Activated T-cell treated with anti-CD3 and anti-CD28 coated beads, Interleukin-2, amount 50 U/mL, for 4 hours (primary cell): ENCODE results near the gene MXRA5. TPM values are rescaled to one million over a fixed set of nuclear protein-coding genes. Genes with fewer than 3 reads are reported as not detected.
"Not testable (repeated sequence)": the region's sequence is repeated elsewhere in the genome, so short reads cannot be mapped to it uniquely, and the experiment has no call there.

ENCODE experiments used
- ATAC-seq, 2 donors: fragments of 200-7000 bp; cut with Tn5 transposase; one replicate each; pipeline ENCODE4 v1.10.0; 2021
- DNase-seq: peaks from one replicate; pipeline ENCODE4 v3.0.0-alpha.2; 2020
- H3K27me3 Mint-ChIP-seq: one replicate; pipeline ENCODE4 v1.8.0; 2021; ENCODE audit warnings: low read depth, mixed read lengths
- H3K36me3 Mint-ChIP-seq: one replicate; pipeline ENCODE4 v1.8.0; 2022; ENCODE audit warnings: mixed read lengths; ENCODE audit not compliant: insufficient read depth
- H3K4me1 Mint-ChIP-seq: one replicate; pipeline ENCODE4 v1.8.0; 2021; ENCODE audit warnings: low read depth, mixed read lengths
- H3K4me3 Mint-ChIP-seq: one replicate; pipeline ENCODE4 v1.8.0; 2021; ENCODE audit warnings: mild to moderate bottlenecking, moderate library complexity, mixed read lengths
- H3K9me3 Mint-ChIP-seq: one replicate; pipeline ENCODE4 v1.8.0; 2021; ENCODE audit warnings: mixed read lengths
- total RNA-seq, 3 donors: library from RNA; stranded (reverse); gene quantifications; one replicate each; pipeline ENCODE4 v1.2.1, GENCODE V29; 2021

Gene MXRA5
- total RNA-seq, 3 donors from 2014 or later = 0.03 to 0.05 TPM; not detected in 1

- Mint-ChIP-seq H3K9me3 (no peaks in the 10 kb centered on the region), H3K27me3 (no peaks in the 10 kb centered on the region), H3K4me3 (no peak overlapping the region), H3K36me3 (no peaks in the 10 kb centered on the region), H3K4me1 (no peaks in the 10 kb centered on the region)
- DNase-seq (no peak), ATAC-seq (no peak)
These were observed 55.9 kb downstream of the MXRA5 start for GRCh38 chrX:3290561-3290960.

- no peaks in the 10 kb centered on the region for H3K9me3 Mint-ChIP-seq
- DNase-seq = no peak
- ATAC-seq = no peak
- no peaks in the 10 kb centered on the region for H3K4me1 Mint-ChIP-seq
- no peaks in the 10 kb centered on the region for H3K27me3 Mint-ChIP-seq
- H3K4me3 Mint-ChIP-seq = no peak overlapping the region
- H3K36me3 Mint-ChIP-seq = no peaks in the 10 kb centered on the region
These were observed 60.1 kb downstream of the MXRA5 start for GRCh38 chrX:3286196-3286945.

GRCh38 chrX:3280706-3281105 is 65.7 kb downstream of the MXRA5 start:
- Mint-ChIP-seq H3K4me1 (no peaks in the 10 kb centered on the region), H3K36me3 (no peaks in the 10 kb centered on the region), H3K27me3 (no peaks in the 10 kb centered on the region), H3K4me3 (no peak overlapping the region), H3K9me3 (peaks cover 3% of the 10 kb centered on the region)
- DNase-seq = no peak
- no peak for ATAC-seq

- H3K4me1 Mint-ChIP-seq, H3K36me3 Mint-ChIP-seq, DNase-seq, H3K27me3 Mint-ChIP-seq, H3K4me3 Mint-ChIP-seq, H3K9me3 Mint-ChIP-seq, ATAC-seq: not testable (repeated sequence)
These were observed 72.8 kb downstream of the MXRA5 start for GRCh38 chrX:3273668-3274067.

- H3K4me3 Mint-ChIP-seq = no peak overlapping the region
- peaks cover 3% of the 10 kb centered on the region for H3K27me3 Mint-ChIP-seq
- H3K9me3 Mint-ChIP-seq = no peaks in the 10 kb centered on the region
- DNase-seq (no peak), ATAC-seq (no peak)
- H3K36me3 Mint-ChIP-seq = no peaks in the 10 kb centered on the region
- no peaks in the 10 kb centered on the region for H3K4me1 Mint-ChIP-seq
These were observed 74.6 kb downstream of the MXRA5 start for GRCh38 chrX:3271834-3272186.

- no peak for DNase-seq
- Mint-ChIP-seq H3K4me3 (no peak overlapping the region), H3K36me3 (no peaks in the 10 kb centered on the region), H3K4me1 (no peaks in the 10 kb centered on the region), H3K27me3 (peaks cover 3% of the 10 kb centered on the region), H3K9me3 (no peaks in the 10 kb centered on the region)
- no peak for ATAC-seq
These were observed 75.1 kb downstream of the MXRA5 start for GRCh38 chrX:3271183-3271833.

GRCh38 chrX:3268829-3269228 is 77.6 kb downstream of the MXRA5 start:
- Mint-ChIP-seq H3K36me3 (no peaks in the 10 kb centered on the region), H3K4me1 (no peaks in the 10 kb centered on the region), H3K9me3 (peaks cover 2% of the 10 kb centered on the region), H3K4me3 (no peak overlapping the region), H3K27me3 (peaks cover 3% of the 10 kb centered on the region)
- ATAC-seq = no peak
- DNase-seq = no peak

GRCh38 chrX:3263681-3264126 is 82.7 kb downstream of the MXRA5 start:
- Mint-ChIP-seq H3K9me3 (peaks cover 11% of the 10 kb centered on the region), H3K4me3 (no peak overlapping the region), H3K4me1 (no peaks in the 10 kb centered on the region), H3K36me3 (no peaks in the 10 kb centered on the region), H3K27me3 (no peaks in the 10 kb centered on the region)
- no peak for ATAC-seq
- no peak for DNase-seq

GRCh38 chrX:3262901-3263300 is 83.6 kb downstream of the MXRA5 start:
- Mint-ChIP-seq H3K27me3 (no peaks in the 10 kb centered on the region), H3K36me3 (no peaks in the 10 kb centered on the region), H3K4me1 (no peaks in the 10 kb centered on the region), H3K9me3 (peaks cover 11% of the 10 kb centered on the region), H3K4me3 (no peak overlapping the region)
- no peak for DNase-seq
- no peak for ATAC-seq
